ENCODE measurements around the gene ZNF670. TPM values are rescaled to one million over a fixed set of nuclear protein-coding genes. Genes with fewer than 3 reads are reported as not detected.
A peak's percentile ranks its signal among the peaks of the same experiment; 100 is the strongest.

ZNF670 gene
- total RNA-seq, 1 experiment from 2014 or later: 13.9 TPM

DNA sequence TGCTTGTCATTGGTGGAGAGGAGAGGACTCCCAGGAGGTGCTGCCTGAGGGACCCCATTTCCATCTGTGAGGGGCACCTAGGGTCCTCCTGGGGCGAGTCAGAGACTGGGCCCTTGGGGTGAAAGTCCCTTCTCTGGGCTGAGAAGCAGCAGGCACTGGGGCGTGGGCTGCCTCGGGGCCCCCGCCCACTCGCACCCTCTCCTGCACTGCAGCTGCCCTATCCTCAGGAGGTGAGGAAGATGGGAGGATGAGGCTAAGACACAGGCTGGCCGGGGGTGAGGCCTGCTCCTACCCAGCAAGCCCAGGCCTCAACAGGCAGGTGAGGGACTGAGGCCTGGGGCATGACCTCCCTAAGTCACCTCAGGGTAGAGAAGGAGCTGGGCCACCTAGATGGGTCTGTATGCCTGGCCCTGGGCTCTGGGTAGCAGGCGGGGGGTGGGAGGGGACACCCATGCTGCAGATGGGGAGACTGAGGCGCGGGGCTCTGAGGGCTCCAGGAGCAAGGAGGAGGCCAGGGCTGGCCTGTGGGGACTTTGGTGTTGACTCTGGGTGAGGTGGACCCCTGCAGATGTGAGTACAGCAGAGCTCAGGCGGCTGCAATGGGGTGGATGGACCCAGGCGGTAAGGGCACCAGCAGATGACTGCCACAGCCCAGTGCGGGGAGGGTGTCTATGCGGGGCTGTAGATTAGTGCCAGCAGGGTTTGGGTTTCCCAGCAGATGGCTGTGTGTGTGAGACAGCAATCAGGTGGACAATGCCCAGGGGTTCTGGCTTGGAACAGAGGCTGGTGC is 35.9 kb upstream of the ZNF670 start:
- no peak overlapping the region for H2BK20ac ChIP-seq (ENCODE audit: low read depth, low read length, poor library complexity, severe bottlenecking)
- no peaks in the 10 kb centered on the region for H4K20me1 ChIP-seq (ENCODE audit: control insufficient read depth, insufficient read depth, insufficient read length)
- no peak overlapping the region for H3K27ac Mint-ChIP-seq
- H3K4me1 Mint-ChIP-seq: peaks cover 4 to 11% of the 10 kb centered on the region in 2 experiments
- no peak overlapping the region for H3K9ac ChIP-seq (ENCODE audit: extremely low read depth, insufficient read length, low read length)
- H3K36me3 Mint-ChIP-seq (ENCODE audit: insufficient read depth in 1 of 3, low read depth in 3 of 3): peaks cover 0 to 4% (median 0%) of the 10 kb centered on the region in 3 experiments; a peak in 3 of 7 replicates
- H3K79me2 ChIP-seq (ENCODE audit: insufficient read depth, low read length): no peaks in the 10 kb centered on the region
- H2BK12ac ChIP-seq (ENCODE audit: insufficient read length, low read depth, low read length): no peak overlapping the region
- H3K23ac ChIP-seq (ENCODE audit: insufficient read length, low read depth, low read length): no peak overlapping the region
- H4K5ac ChIP-seq (ENCODE audit: insufficient read length, low read depth, low read length): no peak overlapping the region
- no peak overlapping the region for H3T11ph ChIP-seq (ENCODE audit: low read length)
- no peak overlapping the region for H2BK5ac ChIP-seq (ENCODE audit: insufficient read length, low read length)
- WGBS (ENCODE audit: extremely low coverage, insufficient read length, low lambda C conversion rate): no CpG with 5 or more reads among the region's 13 CpGs
- TF ChIP-seq, protein P1, sequence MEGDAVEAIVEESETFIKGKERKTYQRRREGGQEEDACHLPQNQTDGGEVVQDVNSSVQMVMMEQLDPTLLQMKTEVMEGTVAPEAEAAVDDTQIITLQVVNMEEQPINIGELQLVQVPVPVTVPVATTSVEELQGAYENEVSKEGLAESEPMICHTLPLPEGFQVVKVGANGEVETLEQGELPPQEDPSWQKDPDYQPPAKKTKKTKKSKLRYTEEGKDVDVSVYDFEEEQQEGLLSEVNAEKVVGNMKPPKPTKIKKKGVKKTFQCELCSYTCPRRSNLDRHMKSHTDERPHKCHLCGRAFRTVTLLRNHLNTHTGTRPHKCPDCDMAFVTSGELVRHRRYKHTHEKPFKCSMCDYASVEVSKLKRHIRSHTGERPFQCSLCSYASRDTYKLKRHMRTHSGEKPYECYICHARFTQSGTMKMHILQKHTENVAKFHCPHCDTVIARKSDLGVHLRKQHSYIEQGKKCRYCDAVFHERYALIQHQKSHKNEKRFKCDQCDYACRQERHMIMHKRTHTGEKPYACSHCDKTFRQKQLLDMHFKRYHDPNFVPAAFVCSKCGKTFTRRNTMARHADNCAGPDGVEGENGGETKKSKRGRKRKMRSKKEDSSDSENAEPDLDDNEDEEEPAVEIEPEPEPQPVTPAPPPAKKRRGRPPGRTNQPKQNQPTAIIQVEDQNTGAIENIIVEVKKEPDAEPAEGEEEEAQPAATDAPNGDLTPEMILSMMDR (conservative IDR thresholded peaks at IDR 0.05): no peak
- DNase-seq: no peak
- H3K23me2 ChIP-seq (ENCODE audit: insufficient read length, low read depth, low read length, poor library complexity, severe bottlenecking): peaks cover 8% of the 10 kb centered on the region
- peaks cover 0 to 5% of the 10 kb centered on the region in 2 experiments for H3K9me3 Mint-ChIP-seq
- H3K27me3 ChIP-seq (ENCODE audit: insufficient read depth, low read length): peaks cover 4% of the 10 kb centered on the region; the same call in 1 of the 2 replicates
- peak overlapping the region in 1 of 2 experiments; percentile 59; a peak in 1 of 5 replicates for H3K4me3 Mint-ChIP-seq
- no peak overlapping the region for H4K91ac ChIP-seq (ENCODE audit: insufficient read length, low read depth, low read length)
- H2AK5ac ChIP-seq (ENCODE audit: insufficient read length, low read length): no peak overlapping the region
- H4K8ac ChIP-seq (replicated peaks; ENCODE audit: insufficient read length, low read depth, low read length): no peak overlapping the region
- H3K18ac ChIP-seq (ENCODE audit: insufficient read length, low read depth, low read length): no peak overlapping the region
- no peak overlapping the region for H2AFZ ChIP-seq (ENCODE audit: low read length)
- no peak overlapping the region for H2BK120ac ChIP-seq (ENCODE audit: low read depth, low read length, poor library complexity, severe bottlenecking)
- H3K14ac ChIP-seq (ENCODE audit: insufficient read depth, low read length): no peak overlapping the region
- H3K27ac ChIP-seq (ENCODE audit: insufficient read length, low read depth, low read length): no peak overlapping the region
- H3K4me1 ChIP-seq (ENCODE audit: insufficient read depth, low read length): no peaks in the 10 kb centered on the region; the same call in 1 of the 2 replicates
- H3K9me3 ChIP-seq (ENCODE audit: control insufficient read depth, low read depth, low read length): no peaks in the 10 kb centered on the region
- H3K4me2 ChIP-seq (ENCODE audit: insufficient read depth, insufficient read length, low read length): no peak overlapping the region
- H3K4ac ChIP-seq (ENCODE audit: low read depth, low read length): no peak overlapping the region
- H3K27me3 Mint-ChIP-seq (ENCODE audit: low read depth): peaks cover 42% of the 10 kb centered on the region
- H3K79me1 ChIP-seq (ENCODE audit: insufficient read depth, low read depth, low read length, poor library complexity, severe bottlenecking): no peaks in the 10 kb centered on the region
- no peak overlapping the region for H2BK15ac ChIP-seq (ENCODE audit: low read depth, low read length)
- no peak overlapping the region for H3K56ac ChIP-seq (ENCODE audit: insufficient read length, low read depth, low read length)
